OCI-LY3 (cell line): ENCODE data around the gene MLLT10.

Experiments used
- H2AFZ ChIP-seq: fragments of 200-600, 300-600 bp; shearing (Covaris generic); 2 replicates; pipeline ENCODE4 v1.6.0; 2014; ENCODE audit warnings: antibody characterized with exemption, low read depth, low read length
- H3K27ac ChIP-seq: fragments of 200-600, 300-600 bp; sonication (generic); 2 replicates; pipeline ENCODE4 v1.5.1; 2014; ENCODE audit warnings: mild to moderate bottlenecking, low read length, moderate library complexity, mixed read lengths
- H3K27me3 ChIP-seq: fragments of 200-600, 300-600 bp; sonication (generic); 2 replicates; pipeline ENCODE4 v1.6.1; 2014; ENCODE audit warnings: low read depth, low read length, mixed read lengths
- H3K36me3 ChIP-seq: fragments of 200-600, 300-600 bp; sonication (generic); replicated peaks from 2 replicates; pipeline ENCODE3; 2014; ENCODE audit warnings: low read depth, low read length, mixed read lengths
- H3K4me1 ChIP-seq: fragments of 300-600, 200-600 bp; sonication (generic); 2 replicates; pipeline ENCODE4 v1.6.1; 2014; ENCODE audit warnings: low read length, mixed read lengths
- H3K4me2 ChIP-seq: fragments of 200-600, 300-600 bp; sonication (generic); 2 replicates; pipeline ENCODE4 v1.6.1; 2014; ENCODE audit warnings: low read length, mixed read lengths
- H3K4me3 ChIP-seq: fragments of 300-600, 200-600 bp; sonication (generic); 2 replicates; pipeline ENCODE4 v1.5.1; 2014; ENCODE audit warnings: antibody characterized with exemption, mild to moderate bottlenecking, low read length, moderate library complexity
- H3K79me2 ChIP-seq: fragments of 300-600, 200-600 bp; shearing (Covaris generic); 2 replicates; pipeline ENCODE4 v1.6.1; 2014; ENCODE audit warnings: mild to moderate bottlenecking, low read length, mixed read lengths
- H3K9ac ChIP-seq: fragments of 300-600, 200-600 bp; shearing (Covaris generic); 2 replicates; pipeline ENCODE4 v1.6.0; 2014; ENCODE audit warnings: mild to moderate bottlenecking, low read length, moderate library complexity
- H3K9me3 ChIP-seq: fragments of 200-600, 300-600 bp; shearing (Covaris generic); 2 replicates; pipeline ENCODE4 v1.6.1; 2014; ENCODE audit warnings: low read length, mixed read lengths; ENCODE audit not compliant: insufficient read depth
- H4K20me1 ChIP-seq: fragments of 200-600, 300-600 bp; sonication (generic); 2 replicates; pipeline ENCODE4 v1.6.1; 2016; ENCODE audit warnings: low read length, mixed read lengths; ENCODE audit not compliant: insufficient read depth
- CTCF ChIP-seq: fragments of 200-600, 300-600 bp; sonication (generic); IDR thresholded peaks from 2 replicates; pipeline ENCODE4 v1.5.1; 2014; ENCODE audit warnings: antibody characterized with exemption, low read length, low read depth
- EZH2phosphoT487 ChIP-seq: fragments of 200-600 bp; shearing (Covaris generic); IDR thresholded peaks from 2 replicates; pipeline ENCODE4 v1.6.1; 2018; ENCODE audit warnings: antibody characterized with exemption, mixed run types, low read depth

MLLT10 gene

GRCh38 chr10:21528236-21529031 lies 5.6 kb upstream of the MLLT10 start:
- TF ChIP-seq CTCF (no peak), EZH2phosphoT487 (no peak)
- Histone ChIP-seq H3K36me3 (no peaks in the 10 kb centered on the region), H3K27ac (no peak overlapping the region), H3K4me2 (no peak overlapping the region), H3K4me1 (peaks cover 11% of the 10 kb centered on the region; the same call in 1 of the 2 replicates), H3K9ac (no peak overlapping the region), H4K20me1 (no peaks in the 10 kb centered on the region), H3K9me3 (no peaks in the 10 kb centered on the region), H2AFZ (no peak overlapping the region), H3K4me3 (no peak overlapping the region), H3K79me2 (no peaks in the 10 kb centered on the region), H3K27me3 (peaks cover 22% of the 10 kb centered on the region)

- TF ChIP-seq CTCF, result no peak
- no peak for TF ChIP-seq EZH2phosphoT487
- Histone ChIP-seq H3K36me3 (no peaks in the 10 kb centered on the region), H3K4me1 (peaks cover 11% of the 10 kb centered on the region; the same call in 1 of the 2 replicates), H4K20me1 (no peaks in the 10 kb centered on the region), H3K4me2 (no peak overlapping the region), H3K27ac (no peak overlapping the region), H3K79me2 (no peaks in the 10 kb centered on the region), H3K4me3 (no peak overlapping the region), H2AFZ (no peak overlapping the region), H3K9ac (no peak overlapping the region), H3K27me3 (peaks cover 22% of the 10 kb centered on the region), H3K9me3 (no peaks in the 10 kb centered on the region)
Observed at GRCh38 chr10:21529032-21529910, 4.8 kb upstream of the MLLT10 start.

DNA sequence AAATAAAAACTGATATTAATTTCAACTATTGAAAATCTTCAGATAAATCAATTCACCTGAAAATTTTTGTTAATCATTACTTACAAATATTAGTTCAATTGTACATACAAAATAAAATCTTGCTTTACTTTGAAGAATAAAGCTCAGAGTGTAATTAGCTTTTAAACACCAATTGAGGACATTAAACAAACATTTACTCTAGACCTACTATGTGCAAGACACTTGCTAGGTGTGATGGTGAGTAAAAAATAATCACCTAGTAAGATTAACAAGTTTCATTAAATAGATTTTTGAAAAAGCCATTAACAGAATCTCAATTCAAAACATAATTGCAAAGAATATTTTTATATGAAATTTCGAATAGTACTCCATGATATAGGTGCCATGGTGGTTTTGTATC lies 3.9 kb upstream of the MLLT10 start:
- Histone ChIP-seq H3K27ac (no peak overlapping the region), H3K79me2 (peaks cover 6% of the 10 kb centered on the region), H3K4me1 (peaks cover 11% of the 10 kb centered on the region; the same call in 1 of the 2 replicates), H2AFZ (no peak overlapping the region), H3K4me3 (no peak overlapping the region), H3K36me3 (no peaks in the 10 kb centered on the region), H3K9ac (no peak overlapping the region), H3K27me3 (peaks cover 22% of the 10 kb centered on the region), H3K4me2 (no peak overlapping the region), H4K20me1 (peaks cover under 1% of the 10 kb centered on the region; the same call in 1 of the 2 replicates), H3K9me3 (no peaks in the 10 kb centered on the region)
- no peak for TF ChIP-seq CTCF
- no peak for TF ChIP-seq EZH2phosphoT487

- Histone ChIP-seq H3K9me3 (no peaks in the 10 kb centered on the region), H3K4me1 (peaks cover 15% of the 10 kb centered on the region; the same call in 1 of the 2 replicates), H3K27ac (no peak overlapping the region), H3K36me3 (no peaks in the 10 kb centered on the region), H3K27me3 (peaks cover 22% of the 10 kb centered on the region), H3K9ac (no peak overlapping the region), H3K4me2 (no peak overlapping the region), H3K79me2 (peaks cover 11% of the 10 kb centered on the region), H4K20me1 (peaks cover 5% of the 10 kb centered on the region; the same call in 1 of the 2 replicates), H2AFZ (no peak overlapping the region), H3K4me3 (no peak overlapping the region)
- TF ChIP-seq CTCF, result no peak
- no peak for TF ChIP-seq EZH2phosphoT487
Observed at GRCh38 chr10:21530641-21531040, 3.4 kb upstream of the MLLT10 start.
